ENCODE measurements around the gene WRNIP1. TPM values are rescaled to one million over a fixed set of nuclear protein-coding genes. Genes with fewer than 3 reads are reported as not detected.

Gene WRNIP1
- total RNA-seq, 2 donors from 2014 or later: 40.9 to 47.1 TPM

DNA sequence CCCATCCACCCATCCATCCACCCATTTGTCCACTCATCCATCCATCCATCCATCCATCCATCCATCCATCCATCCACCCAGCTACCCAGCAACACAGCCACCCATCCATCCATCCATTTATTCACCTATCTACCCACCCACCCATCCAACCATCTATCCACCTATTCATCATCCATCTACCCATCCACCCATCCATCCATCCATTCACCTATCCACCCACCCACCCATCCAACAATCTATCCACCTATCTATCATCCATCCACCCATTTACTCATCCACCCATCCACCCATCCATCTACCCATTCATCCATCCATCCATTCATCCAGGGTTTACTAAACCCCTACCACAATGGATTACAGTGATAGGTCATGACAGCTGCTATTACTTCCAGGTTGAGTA, 69.1 kb downstream of the WRNIP1 start:
- H3K4me1 Mint-ChIP-seq (ENCODE audit: low read depth): peaks cover 16% of the 10 kb centered on the region
- H3K36me3 Mint-ChIP-seq (ENCODE audit: insufficient read depth in 2 of 2): peaks cover 18 to 51% of the 10 kb centered on the region in 2 donors
- H3K27me3 Mint-ChIP-seq (ENCODE audit: low read depth): no peaks in the 10 kb centered on the region
- H3K9me3 Mint-ChIP-seq: no peaks in the 10 kb centered on the region
- H3K4me3 Mint-ChIP-seq: no peak overlapping the region
- no peak for DNase-seq
- ATAC-seq (replicated peaks in 1 of 2): no peak
- no peak overlapping the region for H3K27ac Mint-ChIP-seq

Other genes starting within 250 kb of the WRNIP1 start
- under 1 TPM; 0.37 to 0.72 TPM for gene MYLK4, start 14.5 kb upstream of the WRNIP1 start, total RNA-seq
- gene SERPINB1, start 76.5 kb downstream of the WRNIP1 start, total RNA-seq: 100 to 1,000 TPM; 131 to 203 TPM
- gene SERPINB9, start 137.9 kb downstream of the WRNIP1 start, total RNA-seq: 10 to 100 TPM; 70.7 to 96.1 TPM
- gene SERPINB6, start 206.2 kb downstream of the WRNIP1 start, total RNA-seq: 100 to 1,000 TPM in 1 of 2 donors, 10 to 100 TPM in 1; 64.9 to 114 TPM
- gene NQO2, start 234.5 kb downstream of the WRNIP1 start, total RNA-seq: 10 to 100 TPM; 32.7 to 47.3 TPM

Measured in activated T-cell treated with anti-CD3 and anti-CD28 coated beads, Interleukin-2, amount 50 U/mL, for 72 hours (primary cell).